CD14-positive monocyte (primary cell): ENCODE results near the gene NOP14. TPM values are rescaled to one million over a fixed set of nuclear protein-coding genes. Genes with fewer than 3 reads are reported as not detected.
A peak's percentile ranks its signal among the peaks of the same experiment; 100 is the strongest.

Experiments used
- DNase-seq, 3 donors: peaks; one replicate each; pipeline ENCODE4 v3.0.0-alpha.2; 2011 to 2022
- H2AFZ ChIP-seq: 2 replicates; pipeline ENCODE4 v1.6.0; 2012; ENCODE audit warnings: mild to moderate bottlenecking, low read depth, low read length, inconsistent platforms; ENCODE audit not compliant: insufficient read depth, poor library complexity, severe bottlenecking
- H3K27ac ChIP-seq, 2 donors: 1 replicate in 1 of 2; 2 replicates in 1 of 2; pipeline ENCODE4 v1.5.1; 2012 to 2013; ENCODE audit warnings: low read length in 2 of 2, control low read depth in 1 of 2, inconsistent platforms in 1 of 2, low read depth in 1 of 2, mild to moderate bottlenecking in 1 of 2
- H3K27me3 ChIP-seq, 2 donors: one replicate each; pipeline versions ENCODE4 v1.6.0 to v1.6.1; 2011 to 2013; ENCODE audit warnings: low read length in 2 of 2; ENCODE audit not compliant: control insufficient read depth in 2 of 2, insufficient read depth in 2 of 2
- H3K36me3 ChIP-seq, 2 donors: replicated peaks in 1 of 2; 1 replicate in 1 of 2; 2 replicates in 1 of 2; pipeline versions ENCODE4 v1.5.1 to v1.6.1; 2012 to 2013; ENCODE audit warnings: low read length in 2 of 2, control low read depth in 1 of 2, inconsistent platforms in 1 of 2, mild to moderate bottlenecking in 1 of 2; ENCODE audit not compliant: insufficient read depth in 2 of 2, control insufficient read depth in 1 of 2
- H3K4me1 ChIP-seq, 2 donors: 1 replicate in 1 of 2; 2 replicates in 1 of 2; pipeline versions ENCODE4 v1.5.1 to v1.6.1; 2012 to 2013; ENCODE audit warnings: low read length in 2 of 2, control low read depth in 1 of 2, inconsistent platforms in 1 of 2, mild to moderate bottlenecking in 1 of 2, moderate library complexity in 1 of 2; ENCODE audit not compliant: insufficient read depth in 2 of 2, control insufficient read depth in 1 of 2
- H3K4me2 ChIP-seq: replicated peaks from 2 replicates; pipeline ENCODE3; 2012; ENCODE audit warnings: low read length, moderate library complexity, mild to moderate bottlenecking; ENCODE audit not compliant: poor library complexity, severe bottlenecking; ENCODE audit errors: extremely low read depth
- H3K4me3 ChIP-seq, 3 experiments: fragments of 200-600 bp in 1 of 3; sonication (generic) in 1 of 3; replicated peaks in 1 of 3; 1 replicate in 2 of 3; 2 replicates in 1 of 3; pipeline ENCODE4 v1.5.1; 2011 to 2013; ENCODE audit warnings: low read length in 3 of 3, mild to moderate bottlenecking in 3 of 3, control low read depth in 2 of 3, low read depth in 2 of 3, inconsistent platforms in 1 of 3, moderate library complexity in 1 of 3
- H3K79me2 ChIP-seq: 2 replicates; pipeline ENCODE4 v1.6.0; 2012; ENCODE audit warnings: mild to moderate bottlenecking, control low read depth, inconsistent platforms, low read length, moderate library complexity; ENCODE audit not compliant: insufficient read depth
- H3K9ac ChIP-seq: 2 replicates; pipeline ENCODE4 v1.6.0; 2017; ENCODE audit warnings: low read length, mild to moderate bottlenecking; ENCODE audit not compliant: insufficient read depth, poor library complexity, severe bottlenecking
- H3K9me3 ChIP-seq, 2 donors: replicated peaks in 1 of 2; 1 replicate in 1 of 2; 2 replicates in 1 of 2; pipeline versions ENCODE4 v1.5.1 to v1.6.1; 2012 to 2013; ENCODE audit warnings: low read length in 2 of 2, control low read depth in 1 of 2; ENCODE audit not compliant: control insufficient read depth in 1 of 2, insufficient read depth in 1 of 2
- H4K20me1 ChIP-seq: 2 replicates; pipeline ENCODE4 v1.6.0; 2012; ENCODE audit warnings: mild to moderate bottlenecking, low read length, control low read depth, moderate library complexity; ENCODE audit not compliant: insufficient read depth
- H3K27ac Mint-ChIP-seq, 7 donors: one replicate each; pipeline ENCODE4 v1.8.0; 2020; ENCODE audit warnings: mild to moderate bottlenecking in 7 of 7, mixed read lengths in 7 of 7, moderate library complexity in 6 of 7, inconsistent platforms in 2 of 7
- H3K27me3 Mint-ChIP-seq, 3 donors: one replicate each; pipeline ENCODE4 v1.8.0; 2021 to 2022; ENCODE audit warnings: low read depth in 3 of 3, mild to moderate bottlenecking in 3 of 3, mixed read lengths in 3 of 3, moderate library complexity in 3 of 3, inconsistent platforms in 1 of 3
- H3K36me3 Mint-ChIP-seq, 2 donors: one replicate each; pipeline ENCODE4 v1.8.0; 2020; ENCODE audit warnings: mixed read lengths in 2 of 2, inconsistent platforms in 1 of 2, mild to moderate bottlenecking in 1 of 2
- H3K4me1 Mint-ChIP-seq: one replicate; pipeline ENCODE4 v1.8.0; 2020; ENCODE audit warnings: mild to moderate bottlenecking, mixed read lengths
- H3K4me3 Mint-ChIP-seq, 2 donors: one replicate each; pipeline ENCODE4 v1.8.0; 2020; ENCODE audit warnings: mild to moderate bottlenecking in 2 of 2, mixed read lengths in 2 of 2, moderate library complexity in 1 of 2
- H3K9me3 Mint-ChIP-seq, 7 donors: one replicate each; pipeline ENCODE4 v1.8.0; 2020 to 2022; ENCODE audit warnings: mixed read lengths in 7 of 7, mild to moderate bottlenecking in 6 of 7, moderate library complexity in 6 of 7, inconsistent platforms in 2 of 7
- CTCF ChIP-seq: fragments of 200-600 bp; IDR thresholded peaks from one replicate; pipeline ENCODE4 v1.8.0; 2022; ENCODE audit warnings: antibody characterized with exemption, mild to moderate bottlenecking
- WGBS: methylation state at CpG from one replicate; pipeline ENCODE4 v1.1.5; 2013; ENCODE audit warnings: missing lambda C conversion rate; ENCODE audit not compliant: insufficient coverage; 5-methylcytosine and 5-hydroxymethylcytosine counted together
- intact Hi-C, 2 donors: fragments of 100-400 bp; cut with micrococcal nuclease; formaldehyde crosslinking; loops; one replicate each; pipeline versions ENCODE4 v1.15.0 to v1.15.1; 2023
- polyA plus RNA-seq, 3 donors: library from polyadenylated mRNA; depleted of rRNA in 1 of 3; unstranded in 2 of 3; stranded (reverse) in 1 of 3; fragments of 300-500 nt in 2 of 3; fragments of >200 nt in 1 of 3; fragmentation: Illumina TruSeq in 2 of 3; gene quantifications; 1 replicate in 2 of 3; 2 replicates in 1 of 3; pipeline ENCODE4 v1.2.3, GENCODE V29; 2012 to 2021

NOP14 gene
- polyA plus RNA-seq, 3 donors, result 3.9 to 6.2 (median 4.3) TPM

GRCh38 chr4:2977211-2978088, 14.2 kb upstream of the NOP14 start:
- intact Hi-C loops, result no loop called here
- H3K27me3 ChIP-seq, result no peaks in the 10 kb centered on the region
- H3K27ac ChIP-seq, result no peak overlapping the region
- TF ChIP-seq CTCF, result no peak
- no peaks in the 10 kb centered on the region for H3K36me3 ChIP-seq
- H4K20me1 ChIP-seq, result no peaks in the 10 kb centered on the region
- Mint-ChIP-seq H3K9me3 (peaks cover 12 to 31% (median 19%) of the 10 kb centered on the region in 7 donors), H3K27ac (peak overlapping the region in 1 of 7 donors; percentile 5), H3K4me1 (no peaks in the 10 kb centered on the region), H3K4me3 (no peak overlapping the region), H3K27me3 (peaks cover 0 to 4% (median 0%) of the 10 kb centered on the region in 3 donors), H3K36me3 (no peaks in the 10 kb centered on the region)
- H3K4me2 ChIP-seq, result no peak overlapping the region
- no peaks in the 10 kb centered on the region for H3K79me2 ChIP-seq
- DNase-seq, result no peak
- H3K4me1 ChIP-seq, result no peaks in the 10 kb centered on the region
- 93% methylated on average over 10 of the region's 14 CpGs for WGBS
- H3K9me3 ChIP-seq, result peaks cover 15 to 25% of the 10 kb centered on the region in 2 donors
- H3K4me3 ChIP-seq, result no peak overlapping the region
- no peak overlapping the region for H2AFZ ChIP-seq
- no peak overlapping the region for H3K9ac ChIP-seq

- no peaks in the 10 kb centered on the region for H3K27me3 ChIP-seq
- no peak for DNase-seq
- H3K9me3 ChIP-seq, result no peaks in the 10 kb centered on the region
- no peaks in the 10 kb centered on the region for H3K36me3 ChIP-seq
- Mint-ChIP-seq H3K4me1 (no peaks in the 10 kb centered on the region), H3K27ac (no peak overlapping the region), H3K4me3 (no peak overlapping the region), H3K9me3 (peaks cover 0 to 2% (median 0%) of the 10 kb centered on the region in 7 donors), H3K36me3 (no peaks in the 10 kb centered on the region), H3K27me3 (peaks cover 0 to 5% (median 2%) of the 10 kb centered on the region in 3 donors)
- no peaks in the 10 kb centered on the region for H3K4me1 ChIP-seq
- H2AFZ ChIP-seq, result no peak overlapping the region
- no peak overlapping the region for H3K4me2 ChIP-seq
- no peak for TF ChIP-seq CTCF
- no peak overlapping the region for H3K27ac ChIP-seq
- no peaks in the 10 kb centered on the region for H4K20me1 ChIP-seq
- no peaks in the 10 kb centered on the region for H3K79me2 ChIP-seq
- no peak overlapping the region for H3K4me3 ChIP-seq
- 60% methylated on average over 3 of the region's 3 CpGs for WGBS
- intact Hi-C loops, result no loop called here
- no peak overlapping the region for H3K9ac ChIP-seq
These were observed 8.1 kb upstream of the NOP14 start for GRCh38 chr4:2971275-2971674.
